ENCODE results near the gene OR11L1. TPM values are rescaled to one million over a fixed set of nuclear protein-coding genes. Genes with fewer than 3 reads are reported as not detected.

The OR11L1 gene
- total RNA-seq, 1 donor from 2014 or later, result not detected

DNA sequence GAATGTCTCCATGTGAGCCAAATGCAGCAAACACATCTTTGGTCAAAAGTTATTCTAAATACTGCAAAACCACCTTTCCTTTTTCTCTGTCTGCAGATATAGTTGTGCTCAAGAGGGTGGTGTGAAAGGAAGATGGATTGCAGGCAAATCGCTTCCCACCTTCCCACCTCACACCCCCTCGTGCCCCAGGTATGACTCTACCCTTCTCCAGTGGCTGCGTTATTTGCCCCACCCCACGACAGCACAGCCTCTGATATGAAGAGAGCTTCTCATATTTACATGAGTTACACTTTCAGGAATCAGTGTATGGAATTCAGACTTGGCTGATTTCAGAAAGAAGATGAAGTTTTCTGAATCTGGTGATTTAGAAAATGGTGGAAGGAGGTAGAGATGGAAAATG, 21.1 kb upstream of the OR11L1 start:
- no peak for DNase-seq (ENCODE audit: low spot score, unreplicated experiment)
- Mint-ChIP-seq H3K36me3 (ENCODE audit: insufficient read depth) (no peaks in the 10 kb centered on the region), H3K9me3 (ENCODE audit: low read depth) (peaks cover 8% of the 10 kb centered on the region), H3K27ac (no peak overlapping the region), H3K4me1 (ENCODE audit: low read depth) (no peaks in the 10 kb centered on the region), H3K27me3 (peaks cover 4% of the 10 kb centered on the region), H3K4me3 (ENCODE audit: low read depth) (no peak overlapping the region)
- TF ChIP-seq, protein P1, sequence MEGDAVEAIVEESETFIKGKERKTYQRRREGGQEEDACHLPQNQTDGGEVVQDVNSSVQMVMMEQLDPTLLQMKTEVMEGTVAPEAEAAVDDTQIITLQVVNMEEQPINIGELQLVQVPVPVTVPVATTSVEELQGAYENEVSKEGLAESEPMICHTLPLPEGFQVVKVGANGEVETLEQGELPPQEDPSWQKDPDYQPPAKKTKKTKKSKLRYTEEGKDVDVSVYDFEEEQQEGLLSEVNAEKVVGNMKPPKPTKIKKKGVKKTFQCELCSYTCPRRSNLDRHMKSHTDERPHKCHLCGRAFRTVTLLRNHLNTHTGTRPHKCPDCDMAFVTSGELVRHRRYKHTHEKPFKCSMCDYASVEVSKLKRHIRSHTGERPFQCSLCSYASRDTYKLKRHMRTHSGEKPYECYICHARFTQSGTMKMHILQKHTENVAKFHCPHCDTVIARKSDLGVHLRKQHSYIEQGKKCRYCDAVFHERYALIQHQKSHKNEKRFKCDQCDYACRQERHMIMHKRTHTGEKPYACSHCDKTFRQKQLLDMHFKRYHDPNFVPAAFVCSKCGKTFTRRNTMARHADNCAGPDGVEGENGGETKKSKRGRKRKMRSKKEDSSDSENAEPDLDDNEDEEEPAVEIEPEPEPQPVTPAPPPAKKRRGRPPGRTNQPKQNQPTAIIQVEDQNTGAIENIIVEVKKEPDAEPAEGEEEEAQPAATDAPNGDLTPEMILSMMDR (IDR thresholded peaks at IDR 0.05; ENCODE audit: unreplicated experiment), result no peak

DNA sequence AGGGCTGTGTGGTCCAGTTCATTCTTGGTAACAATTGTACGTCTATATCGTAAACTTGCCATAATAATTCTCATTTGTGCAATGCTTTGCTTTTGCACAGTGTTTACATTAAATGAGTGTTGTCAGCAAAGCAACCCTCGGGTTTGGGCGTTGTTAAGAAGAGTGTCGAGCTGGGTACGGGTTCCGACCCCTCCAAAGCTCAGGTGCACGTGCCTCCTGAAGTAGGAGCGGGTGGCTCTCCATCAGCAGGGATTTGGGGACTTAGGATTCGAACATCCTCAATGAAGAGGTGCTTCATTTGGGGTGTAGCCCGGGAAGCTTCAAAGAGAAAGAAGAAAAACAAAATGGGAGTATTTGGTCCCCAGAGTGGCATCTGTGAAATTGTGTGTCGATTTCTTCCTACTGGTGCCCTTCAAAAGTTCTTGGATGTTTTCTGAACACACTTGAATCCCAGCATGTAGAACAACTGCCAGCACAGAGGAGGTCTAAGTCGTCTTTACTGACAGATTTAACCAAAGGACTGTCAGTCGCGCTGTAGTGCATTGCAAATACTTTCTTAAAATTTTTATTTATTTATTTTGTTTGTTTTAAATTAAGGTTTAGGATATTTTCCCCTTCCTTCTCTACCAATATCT, 16.4 kb upstream of the OR11L1 start:
- Mint-ChIP-seq H3K4me1 (ENCODE audit: low read depth) (no peaks in the 10 kb centered on the region), H3K27me3 (peaks cover 7% of the 10 kb centered on the region), H3K4me3 (ENCODE audit: low read depth) (peak overlapping the region; percentile 69), H3K27ac (peak overlapping the region; percentile 76), H3K9me3 (ENCODE audit: low read depth) (peaks cover 8% of the 10 kb centered on the region), H3K36me3 (ENCODE audit: insufficient read depth) (no peaks in the 10 kb centered on the region)
- TF ChIP-seq, protein P1 (IDR thresholded peaks at IDR 0.05; ENCODE audit: unreplicated experiment), result no peak
- no peak for DNase-seq (ENCODE audit: low spot score, unreplicated experiment)

DNA sequence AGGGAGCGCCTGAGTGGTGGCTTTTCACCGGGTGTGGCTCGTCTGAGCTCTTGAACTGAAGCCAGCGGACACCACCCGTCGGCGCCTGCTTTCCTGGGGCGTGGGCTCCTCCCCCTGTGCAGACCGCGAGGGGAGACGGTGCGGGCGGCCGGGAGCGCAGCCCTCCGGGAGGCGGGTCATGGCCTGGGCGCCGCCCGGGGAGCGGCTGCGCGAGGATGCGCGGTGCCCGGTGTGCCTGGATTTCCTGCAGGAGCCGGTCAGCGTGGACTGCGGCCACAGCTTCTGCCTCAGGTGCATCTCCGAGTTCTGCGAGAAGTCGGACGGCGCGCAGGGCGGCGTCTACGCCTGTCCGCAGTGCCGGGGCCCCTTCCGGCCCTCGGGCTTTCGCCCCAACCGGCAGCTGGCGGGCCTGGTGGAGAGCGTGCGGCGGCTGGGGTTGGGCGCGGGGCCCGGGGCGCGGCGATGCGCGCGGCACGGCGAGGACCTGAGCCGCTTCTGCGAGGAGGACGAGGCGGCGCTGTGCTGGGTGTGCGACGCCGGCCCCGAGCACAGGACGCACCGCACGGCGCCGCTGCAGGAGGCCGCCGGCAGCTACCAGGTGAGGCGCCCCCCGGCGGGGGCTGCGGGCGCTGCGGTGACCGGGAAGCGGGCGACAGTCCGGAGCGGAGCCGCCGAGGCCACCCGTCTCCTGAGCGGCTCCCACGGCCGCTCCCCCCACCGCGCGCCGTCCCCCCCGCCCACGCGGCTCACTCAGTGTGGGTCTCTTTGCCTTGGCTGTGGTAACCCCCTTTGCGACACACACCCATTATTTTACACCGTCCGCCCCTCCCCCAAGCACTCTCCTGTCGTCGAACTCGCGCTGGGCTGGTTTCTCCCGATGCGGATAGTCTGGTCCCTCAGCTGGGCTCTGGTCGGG, 15.6 kb upstream of the OR11L1 start, which contains the start of gene TRIM58:
TSS of gene TRIM58 (plus strand) at position 119 of the 916 bp plus-strand sequence. CDS start at position 179, 60 bp downstream.
- DNase-seq (ENCODE audit: low spot score, unreplicated experiment), result peak; percentile 50
- Mint-ChIP-seq H3K4me3 (ENCODE audit: low read depth) (peak within 1 kb of the TSS; percentile 69), H3K36me3 (ENCODE audit: insufficient read depth) (no peaks in the 10 kb centered on the region), H3K4me1 (ENCODE audit: low read depth) (no peaks in the 10 kb centered on the region), H3K27ac (peak within 1 kb of the TSS; percentile 76), H3K9me3 (ENCODE audit: low read depth) (peaks cover 8% of the 10 kb centered on the region), H3K27me3 (peaks cover 7% of the 10 kb centered on the region)
- TF ChIP-seq, protein P1 (IDR thresholded peaks at IDR 0.05; ENCODE audit: unreplicated experiment), result peak; percentile 66

GRCh38 chr1:247855911-247856310, 14.2 kb upstream of the OR11L1 start:
- H3K27ac Mint-ChIP-seq, result no peak overlapping the region
- H3K9me3 Mint-ChIP-seq (ENCODE audit: low read depth), result peaks cover 13% of the 10 kb centered on the region
- no peak overlapping the region for H3K4me3 Mint-ChIP-seq (ENCODE audit: low read depth)
- H3K4me1 Mint-ChIP-seq (ENCODE audit: low read depth), result no peaks in the 10 kb centered on the region
- DNase-seq (ENCODE audit: low spot score, unreplicated experiment), result no peak
- TF ChIP-seq, protein P1 (IDR thresholded peaks at IDR 0.05; ENCODE audit: unreplicated experiment), result no peak
- peaks cover 7% of the 10 kb centered on the region for H3K27me3 Mint-ChIP-seq
- no peaks in the 10 kb centered on the region for H3K36me3 Mint-ChIP-seq (ENCODE audit: insufficient read depth)

GRCh38 chr1:247854899-247855545, 13.3 kb upstream of the OR11L1 start:
- DNase-seq (ENCODE audit: low spot score, unreplicated experiment), result no peak
- H3K4me1 Mint-ChIP-seq (ENCODE audit: low read depth), result no peaks in the 10 kb centered on the region
- no peaks in the 10 kb centered on the region for H3K36me3 Mint-ChIP-seq (ENCODE audit: insufficient read depth)
- peaks cover 7% of the 10 kb centered on the region for H3K27me3 Mint-ChIP-seq
- H3K9me3 Mint-ChIP-seq (ENCODE audit: low read depth), result peaks cover 13% of the 10 kb centered on the region
- TF ChIP-seq, protein P1 (IDR thresholded peaks at IDR 0.05; ENCODE audit: unreplicated experiment), result no peak
- H3K4me3 Mint-ChIP-seq (ENCODE audit: low read depth), result no peak overlapping the region
- no peak overlapping the region for H3K27ac Mint-ChIP-seq
